Testis (tissue), 2 donors: Measurements from ENCODE around the gene MSN.

ENCODE experiments used
- POLR2A ChIP-seq: fragments of 450-650 bp; IDR thresholded peaks from one replicate; pipeline ENCODE4 v1.6.1; 2017; ENCODE audit warnings: antibody characterized with exemption, mild to moderate bottlenecking, moderate library complexity
- TF ChIP-seq, protein P1 (sequence below), 3 experiments: fragments of 450-650 bp in 2 of 3; fragments of 200-600 bp in 1 of 3; sonication (generic) in 1 of 3; IDR thresholded peaks; one replicate each; pipeline ENCODE4 v1.5.1; 2016 to 2019; ENCODE audit warnings: antibody characterized with exemption in 3 of 3, mild to moderate bottlenecking in 2 of 3, moderate library complexity in 1 of 3

DNA sequence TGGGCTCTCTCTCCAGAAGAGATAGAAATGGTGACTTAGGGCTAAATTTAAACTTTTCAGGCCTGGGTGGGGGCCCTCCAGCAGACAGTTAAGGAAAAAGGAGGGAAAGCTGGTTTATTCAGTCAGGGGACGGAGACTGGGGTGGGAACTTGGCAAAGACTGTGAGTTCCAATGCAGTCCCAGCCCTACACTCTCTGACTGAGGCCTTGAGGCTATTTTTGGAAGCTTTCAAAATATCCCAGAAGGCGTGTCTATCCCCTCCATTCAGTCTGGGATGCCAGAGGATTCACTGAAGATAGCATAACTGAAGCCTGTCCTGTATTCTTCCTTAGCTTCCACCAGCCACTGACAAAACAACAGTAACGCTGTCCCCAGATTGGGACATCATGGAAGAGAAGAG, 32.1 kb upstream of the MSN start:
- TF ChIP-seq, protein P1, sequence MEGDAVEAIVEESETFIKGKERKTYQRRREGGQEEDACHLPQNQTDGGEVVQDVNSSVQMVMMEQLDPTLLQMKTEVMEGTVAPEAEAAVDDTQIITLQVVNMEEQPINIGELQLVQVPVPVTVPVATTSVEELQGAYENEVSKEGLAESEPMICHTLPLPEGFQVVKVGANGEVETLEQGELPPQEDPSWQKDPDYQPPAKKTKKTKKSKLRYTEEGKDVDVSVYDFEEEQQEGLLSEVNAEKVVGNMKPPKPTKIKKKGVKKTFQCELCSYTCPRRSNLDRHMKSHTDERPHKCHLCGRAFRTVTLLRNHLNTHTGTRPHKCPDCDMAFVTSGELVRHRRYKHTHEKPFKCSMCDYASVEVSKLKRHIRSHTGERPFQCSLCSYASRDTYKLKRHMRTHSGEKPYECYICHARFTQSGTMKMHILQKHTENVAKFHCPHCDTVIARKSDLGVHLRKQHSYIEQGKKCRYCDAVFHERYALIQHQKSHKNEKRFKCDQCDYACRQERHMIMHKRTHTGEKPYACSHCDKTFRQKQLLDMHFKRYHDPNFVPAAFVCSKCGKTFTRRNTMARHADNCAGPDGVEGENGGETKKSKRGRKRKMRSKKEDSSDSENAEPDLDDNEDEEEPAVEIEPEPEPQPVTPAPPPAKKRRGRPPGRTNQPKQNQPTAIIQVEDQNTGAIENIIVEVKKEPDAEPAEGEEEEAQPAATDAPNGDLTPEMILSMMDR (IDR thresholded peaks at IDR 0.05) = no peak
- no peak for TF ChIP-seq POLR2A
